HepG2 (cell line): ENCODE measurements around the gene PKLR. TPM values are rescaled to one million over a fixed set of nuclear protein-coding genes. Genes with fewer than 3 reads are reported as not detected.

Source experiments
- ARID4A ChIP-seq: sonication (generic); formaldehyde crosslinking; IDR thresholded peaks from 2 replicates; pipeline ENCODE4 v1.5.0; 2020; ENCODE audit warnings: mild to moderate bottlenecking, missing genetic modification reagents, borderline replicate concordance
- DR1 ChIP-seq: sonication (generic); formaldehyde crosslinking; IDR thresholded peaks from 2 replicates; pipeline ENCODE4 v1.8.0; 2021; ENCODE audit warnings: mild to moderate bottlenecking, missing genetic modification reagents, inconsistent platforms
- DRAP1 ChIP-seq: IDR thresholded peaks from 2 replicates; pipeline ENCODE4 v1.6.1; 2016; ENCODE audit warnings: missing genetic modification reagents, missing compliant biosample characterization
- ELF1 ChIP-seq: sonication (generic); formaldehyde crosslinking; IDR thresholded peaks from 2 replicates; pipeline ENCODE4 v1.4.0; 2020; ENCODE audit warnings: missing genetic modification reagents
- ELF3 ChIP-seq: IDR thresholded peaks from 2 replicates; pipeline ENCODE4 v1.6.1; 2016; ENCODE audit warnings: missing genetic modification reagents, missing compliant biosample characterization
- KLF16 ChIP-seq, 2 experiments: sonication (generic) in 1 of 2; formaldehyde crosslinking in 1 of 2; IDR thresholded peaks; 2 replicates each; pipeline versions ENCODE4 v1.6.1 to v1.8.0; 2016 to 2023; ENCODE audit warnings: missing genetic modification reagents in 2 of 2, missing compliant biosample characterization in 1 of 2
- MEF2D ChIP-seq: sonication (generic); formaldehyde crosslinking; IDR thresholded peaks from 2 replicates; pipeline ENCODE4 v1.5.1; 2020; ENCODE audit warnings: mild to moderate bottlenecking, missing genetic modification reagents
- MXD4 ChIP-seq: IDR thresholded peaks from 2 replicates; pipeline ENCODE4 v1.6.1; 2016; ENCODE audit warnings: mild to moderate bottlenecking, missing biosample characterization, missing genetic modification reagents
- PHF5A ChIP-seq: IDR thresholded peaks from one replicate; pipeline ENCODE4 v1.6.1; 2018; ENCODE audit warnings: low read depth, missing genetic modification reagents; ENCODE audit not compliant: unreplicated experiment
- POLR2AphosphoS5 ChIP-seq: IDR thresholded peaks from 2 replicates; pipeline ENCODE4 v1.6.1; 2012; ENCODE audit warnings: low read depth, low read length
- RFX1 ChIP-seq: fragments of 450-650 bp; IDR thresholded peaks from 2 replicates; pipeline ENCODE4 v1.6.1; 2017
- TBL1XR1 ChIP-seq: fragments of 150-350 bp; IDR thresholded peaks from 2 replicates; pipeline ENCODE4 v1.6.1; 2014; ENCODE audit warnings: borderline replicate concordance, low read length; ENCODE audit not compliant: partially characterized antibody
- ZFY ChIP-seq: sonication (generic); formaldehyde crosslinking; IDR thresholded peaks from 2 replicates; pipeline ENCODE4 v1.4.0; 2020; ENCODE audit warnings: missing genetic modification reagents
- ZNF276 ChIP-seq: sonication (generic); formaldehyde crosslinking; IDR thresholded peaks from 2 replicates; pipeline ENCODE4 v1.4.0; 2020; ENCODE audit warnings: mild to moderate bottlenecking, low read depth, missing genetic modification reagents
- ZNF3 ChIP-seq: IDR thresholded peaks from 2 replicates; pipeline ENCODE4 v1.7.0; 2017; ENCODE audit warnings: inconsistent platforms
- ZNF496 ChIP-seq: sonication (generic); formaldehyde crosslinking; IDR thresholded peaks from 2 replicates; pipeline ENCODE4 v1.8.1; 2023; ENCODE audit warnings: mild to moderate bottlenecking, moderate library complexity, missing genetic modification reagents; ENCODE audit not compliant: insufficient replicate concordance
- ZNF569 ChIP-seq: sonication (generic); formaldehyde crosslinking; IDR thresholded peaks from 2 replicates; pipeline ENCODE4 v1.5.0; 2020; ENCODE audit warnings: mild to moderate bottlenecking, missing genetic modification reagents, moderate library complexity, borderline replicate concordance
- polyA plus RNA-seq, 8 experiments: library from polyadenylated mRNA; depleted of rRNA in 3 of 8; stranded (reverse) in 7 of 8; unstranded in 1 of 8; fragments of >200 nt; fragmentation: Illumina TruSeq in 4 of 8; extraction: Trizol in 4 of 8; gene quantifications; 2 replicates each; pipeline versions ENCODE4 v1.2.1 to v1.2.3, GENCODE V29; 2011 to 2016; ENCODE audit warnings: low read depth in 4 of 8, missing spikeins in 1 of 8, mixed read lengths in 1 of 8; ENCODE audit not compliant: insufficient read depth in 1 of 8
- total RNA-seq, 5 experiments: library from RNA; depleted of rRNA; stranded (reverse); fragments of >200 nt; fragmentation: Illumina TruSeq; extraction: Trizol; gene quantifications; 2 replicates each; pipeline ENCODE4 v1.2.3, GENCODE V29; 2016; ENCODE audit warnings: low read depth in 1 of 5
- TF ChIP-seq, protein P1 (sequence below): sonication (generic); formaldehyde crosslinking; IDR thresholded peaks from 2 replicates; pipeline ENCODE4 v1.8.1; 2023; ENCODE audit warnings: mild to moderate bottlenecking, missing genetic modification reagents
- TF ChIP-seq, protein P2 (sequence below): fragments of 450-650 bp; IDR thresholded peaks from 2 replicates; pipeline ENCODE4 v1.6.1; 2017; ENCODE audit warnings: mild to moderate bottlenecking

Gene PKLR
- total and polyA plus RNA-seq, 2 of the 13 experiments (the other 11 are each of a cell fraction or from before 2014, with no cell fraction given) = 10.3 to 29.3 TPM

DNA sequence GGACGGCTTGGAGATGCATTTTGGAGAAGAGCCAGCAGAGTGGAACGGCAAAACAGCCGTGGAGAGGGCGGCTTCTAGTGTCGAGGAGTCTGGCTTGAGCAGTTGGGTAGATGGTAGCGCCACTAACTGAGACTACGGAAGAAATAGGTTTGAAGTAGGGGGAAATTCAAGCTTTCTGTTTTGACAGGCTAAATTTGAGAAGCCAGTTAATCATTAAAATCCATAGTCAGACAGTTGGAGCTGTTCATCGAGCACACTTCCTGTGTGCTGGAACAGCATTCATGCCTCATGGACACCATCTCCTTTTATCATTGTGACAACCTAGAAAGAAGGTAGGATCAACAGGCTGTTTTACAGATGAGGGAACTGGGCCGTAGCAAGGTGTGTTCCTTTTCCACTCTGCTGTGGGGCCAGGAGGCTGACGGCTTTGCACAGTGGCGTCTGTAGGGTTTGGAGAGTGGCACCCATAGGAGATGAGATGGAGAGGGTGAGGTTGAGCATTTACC, 3.4 kb upstream of the PKLR start (continued):
- TF ChIP-seq, protein P1, sequence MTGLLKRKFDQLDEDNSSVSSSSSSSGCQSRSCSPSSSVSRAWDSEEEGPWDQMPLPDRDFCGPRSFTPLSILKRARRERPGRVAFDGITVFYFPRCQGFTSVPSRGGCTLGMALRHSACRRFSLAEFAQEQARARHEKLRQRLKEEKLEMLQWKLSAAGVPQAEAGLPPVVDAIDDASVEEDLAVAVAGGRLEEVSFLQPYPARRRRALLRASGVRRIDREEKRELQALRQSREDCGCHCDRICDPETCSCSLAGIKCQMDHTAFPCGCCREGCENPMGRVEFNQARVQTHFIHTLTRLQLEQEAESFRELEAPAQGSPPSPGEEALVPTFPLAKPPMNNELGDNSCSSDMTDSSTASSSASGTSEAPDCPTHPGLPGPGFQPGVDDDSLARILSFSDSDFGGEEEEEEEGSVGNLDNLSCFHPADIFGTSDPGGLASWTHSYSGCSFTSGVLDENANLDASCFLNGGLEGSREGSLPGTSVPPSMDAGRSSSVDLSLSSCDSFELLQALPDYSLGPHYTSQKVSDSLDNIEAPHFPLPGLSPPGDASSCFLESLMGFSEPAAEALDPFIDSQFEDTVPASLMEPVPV (CRISPR knock-in tag) = 0 out of 2 replicates have a peak, but pooled peaks have one; percentile 17
- TF ChIP-seq ZNF276 (CRISPR knock-in tag) (no peak), ZNF3 (peak; percentile 72; the same call in 1 of the 2 replicates), MXD4 (CRISPR knock-in tag) (0 out of 2 replicates have a peak, but pooled peaks have one; percentile 32), KLF16 (CRISPR knock-in tag; IDR thresholded peaks at IDR 0.05) (0 out of 4 replicates have a peak, but pooled peaks of 1 of the 2 experiments have one; percentile 13), ZNF569 (CRISPR knock-in tag) (no peak), TBL1XR1 (no peak), POLR2AphosphoS5 (peak; percentile 85), PHF5A (CRISPR knock-in tag) (peak; percentile 13), MEF2D (CRISPR knock-in tag) (0 out of 2 replicates have a peak, but pooled peaks have one; percentile 17), ARID4A (CRISPR knock-in tag) (peak; percentile 65; the same call in 1 of the 2 replicates), ELF1 (CRISPR knock-in tag) (no peak), ZNF496 (CRISPR knock-in tag) (no peak), DRAP1 (peak; percentile 84), RFX1 (no peak), ELF3 (0 out of 2 replicates have a peak, but pooled peaks have one; percentile 35), ZFY (CRISPR knock-in tag) (no peak; the same call in 1 of the 2 replicates), DR1 (no peak)
- TF ChIP-seq, protein P2, sequence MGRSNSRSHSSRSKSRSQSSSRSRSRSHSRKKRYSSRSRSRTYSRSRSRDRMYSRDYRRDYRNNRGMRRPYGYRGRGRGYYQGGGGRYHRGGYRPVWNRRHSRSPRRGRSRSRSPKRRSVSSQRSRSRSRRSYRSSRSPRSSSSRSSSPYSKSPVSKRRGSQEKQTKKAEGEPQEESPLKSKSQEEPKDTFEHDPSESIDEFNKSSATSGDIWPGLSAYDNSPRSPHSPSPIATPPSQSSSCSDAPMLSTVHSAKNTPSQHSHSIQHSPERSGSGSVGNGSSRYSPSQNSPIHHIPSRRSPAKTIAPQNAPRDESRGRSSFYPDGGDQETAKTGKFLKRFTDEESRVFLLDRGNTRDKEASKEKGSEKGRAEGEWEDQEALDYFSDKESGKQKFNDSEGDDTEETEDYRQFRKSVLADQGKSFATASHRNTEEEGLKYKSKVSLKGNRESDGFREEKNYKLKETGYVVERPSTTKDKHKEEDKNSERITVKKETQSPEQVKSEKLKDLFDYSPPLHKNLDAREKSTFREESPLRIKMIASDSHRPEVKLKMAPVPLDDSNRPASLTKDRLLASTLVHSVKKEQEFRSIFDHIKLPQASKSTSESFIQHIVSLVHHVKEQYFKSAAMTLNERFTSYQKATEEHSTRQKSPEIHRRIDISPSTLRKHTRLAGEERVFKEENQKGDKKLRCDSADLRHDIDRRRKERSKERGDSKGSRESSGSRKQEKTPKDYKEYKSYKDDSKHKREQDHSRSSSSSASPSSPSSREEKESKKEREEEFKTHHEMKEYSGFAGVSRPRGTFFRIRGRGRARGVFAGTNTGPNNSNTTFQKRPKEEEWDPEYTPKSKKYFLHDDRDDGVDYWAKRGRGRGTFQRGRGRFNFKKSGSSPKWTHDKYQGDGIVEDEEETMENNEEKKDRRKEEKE = no peak
